Superior temporal gyrus (tissue), 1 donor: ENCODE data around the gene LHX1.

Source experiments
- DNase-seq: peaks from one replicate; pipeline ENCODE4 v3.0.0-alpha.2; 2016; ENCODE audit errors: extremely low spot score

The LHX1 gene

DNA sequence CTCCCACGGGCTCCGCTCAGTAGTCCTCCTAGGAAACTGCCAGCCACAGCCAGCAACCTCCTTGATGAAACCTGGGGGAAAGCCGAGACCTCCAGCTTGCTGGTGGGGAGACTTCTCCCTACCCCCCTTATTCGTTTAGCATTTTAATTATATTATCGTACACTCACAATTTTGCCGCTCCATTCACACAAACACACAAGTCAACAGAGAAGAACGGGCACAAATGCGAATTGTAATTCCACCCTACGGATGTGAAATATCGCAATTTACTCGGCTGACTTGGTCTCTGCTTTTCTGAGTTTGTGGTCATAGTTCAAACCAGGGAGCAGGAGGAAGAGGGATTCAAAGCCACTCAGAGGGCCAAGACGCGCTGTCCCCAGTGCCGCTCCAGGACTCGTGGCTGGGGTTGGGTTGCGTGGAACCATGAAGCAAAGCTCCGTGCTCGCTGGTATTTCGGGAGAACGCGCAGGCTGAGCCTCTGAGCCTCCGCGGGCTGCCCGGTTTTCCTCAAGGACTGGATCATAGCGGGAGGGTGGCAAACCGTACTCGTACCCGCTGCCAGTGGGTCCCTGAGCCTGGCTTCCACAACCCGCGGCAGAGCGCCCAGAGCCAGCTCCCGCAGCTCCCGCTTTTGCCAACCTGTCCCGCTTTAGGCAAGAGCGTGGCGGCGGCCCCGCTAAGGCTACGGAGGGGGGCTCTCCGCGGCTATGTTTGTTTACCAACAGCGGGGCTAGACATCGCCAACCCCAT is 2.0 kb downstream of the LHX1 start:
- DNase-seq = no peak

DNA sequence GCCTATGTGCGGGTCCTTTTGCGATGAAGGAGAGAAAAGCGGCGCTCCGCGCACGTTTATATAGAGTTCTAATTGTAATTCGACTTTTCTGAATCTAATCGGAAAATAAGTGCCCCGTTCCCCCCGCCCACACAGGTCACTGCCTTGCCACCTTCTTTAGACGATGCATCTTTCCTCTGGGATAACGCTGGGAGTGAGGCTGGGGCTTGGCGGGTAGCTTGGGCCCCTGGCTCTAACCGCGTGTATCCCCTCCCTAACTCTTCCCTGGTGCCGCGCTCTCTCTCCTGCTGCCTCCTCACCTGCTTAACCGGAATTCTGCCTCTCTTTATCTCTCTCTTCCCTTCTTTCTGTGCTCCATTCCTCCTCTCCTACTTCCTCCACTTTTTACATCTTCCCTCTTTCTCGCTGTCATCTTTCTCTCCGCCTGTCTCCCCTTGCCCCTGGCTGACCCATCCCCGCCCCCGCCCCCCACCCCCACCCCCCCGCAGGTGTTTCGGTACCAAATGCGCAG is 2.6 kb downstream of the LHX1 start:
- no peak for DNase-seq

DNA sequence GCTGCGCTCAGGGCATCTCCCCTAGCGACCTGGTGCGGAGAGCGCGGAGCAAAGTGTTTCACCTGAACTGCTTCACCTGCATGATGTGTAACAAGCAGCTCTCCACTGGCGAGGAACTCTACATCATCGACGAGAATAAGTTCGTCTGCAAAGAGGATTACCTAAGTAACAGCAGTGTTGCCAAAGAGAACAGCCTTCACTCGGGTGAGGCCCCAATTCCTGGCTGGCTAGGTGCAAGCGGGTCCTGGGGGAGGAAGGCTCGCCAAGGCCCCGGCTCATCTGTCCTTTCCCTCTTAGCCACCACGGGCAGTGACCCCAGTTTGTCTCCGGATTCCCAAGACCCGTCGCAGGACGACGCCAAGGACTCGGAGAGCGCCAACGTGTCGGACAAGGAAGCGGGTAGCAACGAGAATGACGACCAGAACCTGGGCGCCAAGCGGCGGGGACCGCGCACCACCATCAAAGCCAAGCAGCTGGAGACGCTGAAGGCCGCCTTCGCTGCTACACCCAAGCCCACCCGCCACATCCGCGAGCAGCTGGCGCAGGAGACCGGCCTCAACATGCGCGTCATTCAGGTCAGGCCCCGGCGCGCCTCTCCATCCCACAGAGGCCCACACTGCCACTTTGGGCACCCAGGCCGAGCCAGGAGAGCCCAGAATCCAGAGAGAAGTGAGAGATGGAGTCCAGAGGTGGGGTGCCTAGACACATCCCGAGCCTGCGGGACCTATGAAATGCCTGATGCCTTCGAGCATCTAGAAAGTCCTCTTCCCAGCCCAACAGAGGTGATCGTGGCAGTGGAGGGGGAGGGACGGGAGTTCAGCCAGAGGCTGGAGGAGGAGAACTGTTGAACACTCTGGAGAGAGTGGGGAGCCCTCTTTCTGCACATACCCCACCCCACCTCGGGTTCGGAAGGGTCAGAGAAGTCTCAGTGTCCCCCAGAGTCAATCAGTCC is 3.3 kb downstream of the LHX1 start:
- no peak for DNase-seq

DNA sequence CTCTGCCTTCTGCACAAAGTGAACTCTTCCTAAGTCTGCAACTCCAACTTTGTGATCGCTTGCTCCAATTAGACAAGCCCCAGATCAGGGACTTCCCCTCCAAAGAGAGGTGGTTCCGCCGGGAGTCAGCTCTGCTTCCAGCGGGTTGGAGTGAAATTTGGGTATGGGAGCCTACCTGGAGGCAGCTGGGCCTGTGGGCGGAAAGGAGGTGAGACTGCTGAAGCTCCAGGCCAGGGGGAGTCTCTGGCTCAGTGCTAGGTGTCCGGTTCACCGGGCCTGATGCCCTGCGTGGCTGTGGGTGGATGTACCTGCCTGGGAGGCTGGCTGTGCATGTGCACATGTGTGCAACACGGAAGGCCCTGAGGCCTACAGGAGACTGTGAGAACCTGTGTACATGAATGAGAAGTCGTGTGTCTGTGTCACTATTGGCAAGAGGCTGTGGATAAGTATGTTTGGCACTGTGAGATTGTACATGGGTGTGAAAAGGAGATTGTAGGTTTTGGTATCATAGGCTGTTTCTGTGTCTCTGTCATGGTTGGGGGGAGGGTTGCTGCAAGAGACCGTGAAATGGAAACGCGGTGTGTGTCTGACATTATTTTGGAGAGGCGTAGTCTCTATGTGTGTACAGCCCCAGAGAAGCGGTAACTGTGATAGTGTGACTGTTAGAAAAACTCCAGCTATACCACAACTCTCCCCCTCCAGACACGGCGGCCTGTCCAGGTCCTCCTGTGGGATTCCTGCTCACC is 4.2 kb downstream of the LHX1 start:
- DNase-seq = no peak

DNA sequence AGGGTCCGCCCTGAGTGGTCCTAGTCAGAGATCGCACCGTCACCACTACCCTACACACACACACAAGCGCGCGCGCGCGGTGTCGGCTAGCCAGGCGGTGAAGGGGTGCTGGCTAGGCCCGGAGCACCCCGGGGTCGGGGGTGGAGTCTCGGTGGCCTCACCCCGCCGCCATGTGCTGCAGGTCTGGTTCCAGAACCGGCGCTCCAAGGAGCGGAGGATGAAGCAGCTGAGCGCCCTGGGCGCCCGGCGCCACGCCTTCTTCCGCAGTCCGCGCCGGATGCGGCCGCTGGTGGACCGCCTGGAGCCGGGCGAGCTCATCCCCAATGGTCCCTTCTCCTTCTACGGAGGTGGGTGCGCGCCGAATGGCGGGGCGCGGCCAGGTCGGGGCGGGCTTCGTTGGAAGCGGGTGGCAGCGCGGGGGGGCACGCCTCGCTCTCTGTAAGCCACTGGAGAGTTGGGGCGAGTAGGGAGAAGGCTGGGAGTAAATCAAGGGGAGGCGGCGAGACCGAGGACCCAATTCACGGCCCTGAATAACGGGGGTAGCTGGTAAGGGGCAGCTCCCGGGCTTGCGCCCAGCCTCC is 4.8 kb downstream of the LHX1 start:
- no peak for DNase-seq

DNA sequence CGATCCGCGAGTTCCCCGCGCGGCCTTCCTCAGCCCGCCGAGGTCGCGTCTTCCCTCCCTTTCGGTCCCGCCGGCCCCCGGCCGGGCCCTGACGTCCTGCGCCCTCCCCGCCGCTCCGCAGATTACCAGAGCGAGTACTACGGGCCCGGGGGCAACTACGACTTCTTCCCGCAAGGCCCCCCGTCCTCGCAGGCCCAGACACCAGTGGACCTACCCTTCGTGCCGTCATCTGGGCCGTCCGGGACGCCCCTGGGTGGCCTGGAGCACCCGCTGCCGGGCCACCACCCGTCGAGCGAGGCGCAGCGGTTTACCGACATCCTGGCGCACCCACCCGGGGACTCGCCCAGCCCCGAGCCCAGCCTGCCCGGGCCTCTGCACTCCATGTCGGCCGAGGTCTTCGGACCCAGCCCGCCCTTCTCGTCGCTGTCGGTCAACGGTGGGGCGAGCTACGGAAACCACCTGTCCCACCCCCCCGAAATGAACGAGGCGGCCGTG is 5.4 kb downstream of the LHX1 start:
- no peak for DNase-seq

DNA sequence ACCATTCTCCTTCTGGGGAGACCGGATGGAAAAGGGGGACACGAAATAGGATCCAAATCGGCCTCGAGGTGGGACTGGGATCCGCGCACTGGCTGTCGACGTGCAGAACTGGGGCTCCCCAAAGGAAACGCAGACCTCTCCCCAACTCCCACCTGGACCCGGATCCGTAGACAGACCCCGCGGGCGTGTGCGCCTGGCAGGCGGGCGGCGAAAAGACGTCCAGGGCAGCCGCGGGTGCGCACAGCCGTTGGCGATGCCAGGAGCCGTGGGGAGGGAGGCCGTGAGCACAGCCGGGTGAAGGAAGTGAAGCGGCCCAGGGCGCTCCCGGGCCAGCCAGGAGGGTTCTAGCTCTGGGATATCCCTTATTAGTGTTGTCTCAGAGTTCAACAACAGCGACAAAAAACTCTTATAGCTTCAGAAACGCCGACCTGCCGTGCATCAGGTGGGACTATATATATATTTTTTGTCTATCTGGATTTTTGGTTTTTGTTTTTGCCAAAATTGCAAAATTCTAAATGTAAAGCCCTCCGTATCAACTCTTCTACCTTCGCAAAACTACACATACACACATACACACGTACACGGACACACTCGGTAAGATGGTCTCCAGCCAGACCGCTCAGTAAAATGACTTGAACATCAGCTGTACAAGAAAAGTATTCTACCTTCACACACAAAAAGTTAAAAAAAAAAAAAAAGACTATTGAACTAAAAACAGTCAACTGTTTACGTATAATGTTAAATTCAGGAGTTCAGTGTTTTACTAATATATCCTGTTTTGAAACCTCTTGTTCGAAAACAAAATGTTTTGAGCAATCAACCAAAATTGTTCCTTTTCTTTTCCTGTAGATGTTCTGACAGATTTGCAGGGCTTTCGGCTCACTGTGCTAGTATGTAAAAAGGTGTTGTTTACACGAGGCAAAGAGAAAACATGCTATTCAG is 6.2 kb downstream of the LHX1 start:
- no peak for DNase-seq

DNA sequence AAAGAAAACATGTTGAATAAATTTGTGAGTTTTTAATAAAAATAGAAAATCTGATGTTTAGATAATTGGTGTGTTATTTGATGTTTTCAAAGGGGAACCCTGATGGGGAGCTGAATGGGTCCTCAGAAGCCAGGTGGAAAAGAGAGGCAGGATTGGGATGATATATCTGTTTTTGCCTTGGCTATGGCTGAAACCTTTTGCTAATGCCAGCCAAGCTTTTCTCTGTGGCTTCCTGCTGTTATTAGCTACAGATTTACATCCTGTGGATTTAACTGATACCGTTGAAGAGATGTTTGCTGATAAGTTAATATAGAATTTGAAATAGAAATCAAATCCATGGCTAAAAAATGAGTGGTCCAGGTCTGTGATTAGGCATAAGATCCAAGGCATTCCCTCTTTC is 7.3 kb downstream of the LHX1 start:
- no peak for DNase-seq

DNA sequence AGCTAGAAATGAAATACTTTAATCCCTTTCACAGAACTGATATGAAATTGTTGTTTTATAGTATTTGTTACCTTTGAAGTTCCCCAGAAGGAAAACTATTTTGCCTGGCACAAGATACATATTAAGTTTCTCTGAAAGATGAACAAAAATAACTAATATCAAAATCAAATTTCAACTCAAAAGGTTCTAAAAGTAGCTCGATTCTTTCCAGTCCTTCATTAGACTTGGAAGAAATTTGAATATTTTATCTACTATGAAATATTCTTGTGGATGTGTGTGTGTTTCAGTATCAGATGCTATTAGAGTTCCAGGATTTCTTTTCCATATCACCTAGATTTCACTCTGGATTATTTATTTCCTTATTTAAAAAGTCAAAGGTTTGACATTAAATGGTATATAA is 7.9 kb downstream of the LHX1 start:
- no peak for DNase-seq

DNA sequence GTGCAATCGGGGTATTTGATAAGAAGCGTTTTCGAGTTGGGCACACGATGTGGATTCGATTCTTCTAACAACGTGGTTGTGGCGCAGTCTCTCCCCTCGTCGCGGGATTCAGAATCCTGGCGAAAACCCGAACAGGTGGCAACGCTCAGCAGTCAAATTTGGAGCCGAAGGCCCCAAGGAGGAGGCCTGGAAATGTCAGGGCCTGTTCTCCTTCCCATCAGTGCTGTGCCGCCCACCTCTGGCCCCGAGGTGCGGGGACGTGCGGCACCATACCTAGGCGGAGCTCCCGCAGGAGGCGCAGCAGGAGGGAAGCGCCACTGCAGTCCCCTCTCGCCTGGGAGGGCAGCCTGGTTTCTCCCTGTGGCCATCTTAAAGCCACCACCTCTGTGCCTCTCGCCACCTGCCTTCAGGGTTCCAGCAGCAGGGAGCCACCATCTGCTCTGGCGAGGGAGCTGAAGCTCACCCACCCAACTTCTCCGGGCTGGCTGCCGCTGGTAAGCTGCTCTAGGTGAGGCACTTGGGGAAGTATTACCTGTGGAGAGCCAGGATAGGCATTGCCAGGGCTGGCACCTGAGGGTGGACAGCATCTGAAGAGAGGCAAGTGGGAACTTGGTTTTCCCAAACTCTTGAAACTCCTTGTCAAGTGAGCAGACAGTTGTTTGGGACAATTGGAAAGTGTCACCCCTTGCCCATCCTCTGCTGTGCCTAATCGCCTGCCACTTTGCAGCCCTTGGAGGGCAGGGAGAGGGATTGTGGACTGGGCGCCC is 8.9 kb downstream of the LHX1 start:
- no peak for DNase-seq

DNA sequence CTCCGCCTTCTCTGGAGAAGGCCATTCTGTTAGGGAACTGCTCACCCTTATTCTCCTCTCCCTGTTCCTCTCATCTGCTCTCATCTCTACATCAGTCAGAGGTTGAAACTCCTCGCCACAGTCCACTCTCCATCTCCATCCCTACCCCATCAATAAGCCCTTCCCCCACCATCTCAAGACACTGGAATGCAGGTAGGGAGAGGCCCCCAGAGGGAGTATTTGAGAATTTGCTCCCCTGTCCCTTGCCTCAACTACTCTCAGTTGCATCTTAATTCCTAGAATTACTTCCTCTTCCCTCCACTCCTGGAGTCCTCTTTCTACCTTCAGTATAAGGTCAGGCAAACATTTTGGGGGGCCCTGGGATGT is 9.4 kb downstream of the LHX1 start:
- DNase-seq = no peak

DNA sequence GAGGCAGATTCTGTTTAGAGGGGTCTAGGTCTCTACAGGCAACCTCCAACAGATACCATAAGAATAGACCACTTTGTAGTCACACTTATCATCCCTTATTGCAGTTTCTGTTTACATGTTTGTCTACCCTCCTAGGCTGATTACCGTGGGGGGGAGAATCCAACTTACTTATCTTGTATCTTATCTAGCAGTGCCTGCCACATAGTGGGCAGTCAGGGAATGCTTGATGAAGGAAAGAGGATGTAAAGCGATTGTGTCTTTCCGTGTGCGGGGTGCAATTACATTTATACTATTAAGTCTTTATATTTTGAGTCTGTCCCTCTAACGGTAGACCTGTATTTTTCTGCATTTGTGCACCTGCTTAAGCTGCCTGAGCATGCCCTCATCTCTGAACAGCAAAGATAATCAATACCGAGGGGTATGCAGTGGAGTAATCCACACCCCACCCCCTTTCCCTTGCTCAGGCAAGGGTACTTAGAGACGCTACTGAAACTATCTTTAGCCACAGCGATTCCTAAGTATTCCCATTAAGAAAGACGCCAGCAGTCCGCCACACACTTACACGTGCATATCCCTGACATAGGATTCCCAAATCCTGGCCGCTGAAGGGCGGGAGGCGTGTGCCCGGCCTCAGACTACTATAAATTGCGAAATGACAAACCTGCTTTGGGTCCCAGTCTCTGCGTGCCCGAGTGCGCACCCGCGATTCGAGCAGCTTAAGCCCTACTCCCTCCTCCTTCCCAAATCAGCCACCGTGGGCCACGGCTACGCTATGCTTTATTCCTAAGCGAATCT is 10.8 kb downstream of the LHX1 start:
- DNase-seq = no peak

DNA sequence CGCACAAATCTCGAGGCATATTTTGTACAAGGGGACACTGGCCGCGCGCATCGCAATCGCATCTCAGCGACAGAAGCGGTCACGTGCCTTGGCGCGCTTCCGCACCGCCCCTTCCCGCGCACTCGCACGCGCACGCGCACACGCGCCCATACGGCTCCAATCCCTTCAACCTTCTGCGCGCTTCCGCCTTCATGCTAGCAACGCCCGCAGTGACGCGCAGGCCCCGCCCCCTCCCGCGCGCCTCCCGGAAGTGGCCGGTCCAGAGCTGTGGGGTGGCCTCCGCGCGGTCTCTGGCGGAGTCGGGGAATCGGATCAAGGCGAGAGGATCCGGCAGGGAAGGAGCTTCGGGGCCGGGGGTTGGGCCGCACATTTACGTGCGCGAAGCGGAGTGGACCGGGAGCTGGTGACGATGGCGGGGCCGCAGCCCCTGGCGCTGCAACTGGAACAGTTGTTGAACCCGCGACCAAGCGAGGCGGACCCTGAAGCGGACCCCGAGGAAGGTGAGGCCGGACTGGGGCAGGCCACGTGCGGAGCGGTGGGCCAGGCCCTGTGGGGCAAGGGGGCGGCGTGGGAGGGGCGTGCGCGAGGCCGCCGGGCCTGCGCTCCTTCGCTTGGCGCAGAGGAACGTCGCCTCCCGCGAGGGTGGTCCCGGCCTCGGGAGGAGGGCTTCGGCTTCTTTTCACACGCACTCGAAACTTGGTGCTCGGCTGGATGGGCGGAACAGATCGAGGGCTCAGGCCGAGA is 11.6 kb downstream of the LHX1 start, which contains the start of gene AATF:
AATF (plus strand) TSS at position 238 of the 744 bp plus-strand sequence; CDS start at position 410, 172 bp downstream.
- DNase-seq = peak; percentile 98

DNA sequence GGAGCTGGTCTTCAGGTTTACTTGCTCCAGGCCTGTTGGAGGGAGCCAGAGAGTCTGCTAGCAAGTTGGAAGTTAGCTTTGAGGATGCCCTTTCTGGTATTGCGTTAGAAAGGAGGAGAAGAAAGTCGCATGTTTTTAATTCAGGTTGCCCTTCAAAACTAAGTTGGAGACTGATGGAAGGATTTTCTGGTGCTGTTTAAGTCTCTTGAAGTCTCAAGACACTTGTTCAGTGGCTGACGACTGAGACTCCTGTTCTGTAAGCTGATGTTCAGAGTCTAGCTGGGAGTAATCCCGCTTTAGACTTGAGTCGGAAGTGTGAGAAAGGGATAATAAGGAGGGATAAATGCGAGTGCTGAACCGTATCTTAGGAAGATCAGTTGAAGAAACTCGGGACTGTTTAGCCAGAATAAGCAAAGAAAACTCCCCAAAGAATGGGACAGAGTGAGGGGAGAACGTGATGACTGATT is 12.2 kb downstream of the LHX1 start:
- DNase-seq = peak; percentile 50

DNA sequence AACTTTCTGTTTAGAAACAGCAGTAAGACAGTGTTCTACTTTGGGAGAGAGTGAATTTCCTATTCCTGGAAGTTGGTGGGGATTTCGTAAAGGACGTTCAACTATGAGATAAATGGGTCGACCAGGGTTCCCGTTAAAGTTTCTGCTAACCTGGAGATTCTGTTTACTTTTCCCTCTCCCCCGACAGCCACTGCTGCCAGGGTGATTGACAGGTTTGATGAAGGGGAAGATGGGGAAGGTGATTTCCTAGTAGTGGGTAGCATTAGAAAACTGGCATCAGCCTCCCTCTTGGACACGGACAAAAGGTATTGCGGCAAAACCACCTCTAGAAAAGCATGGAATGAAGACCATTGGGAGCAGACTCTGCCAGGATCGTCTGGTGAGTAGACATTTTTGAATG is 12.8 kb downstream of the LHX1 start:
- no peak for DNase-seq

DNA sequence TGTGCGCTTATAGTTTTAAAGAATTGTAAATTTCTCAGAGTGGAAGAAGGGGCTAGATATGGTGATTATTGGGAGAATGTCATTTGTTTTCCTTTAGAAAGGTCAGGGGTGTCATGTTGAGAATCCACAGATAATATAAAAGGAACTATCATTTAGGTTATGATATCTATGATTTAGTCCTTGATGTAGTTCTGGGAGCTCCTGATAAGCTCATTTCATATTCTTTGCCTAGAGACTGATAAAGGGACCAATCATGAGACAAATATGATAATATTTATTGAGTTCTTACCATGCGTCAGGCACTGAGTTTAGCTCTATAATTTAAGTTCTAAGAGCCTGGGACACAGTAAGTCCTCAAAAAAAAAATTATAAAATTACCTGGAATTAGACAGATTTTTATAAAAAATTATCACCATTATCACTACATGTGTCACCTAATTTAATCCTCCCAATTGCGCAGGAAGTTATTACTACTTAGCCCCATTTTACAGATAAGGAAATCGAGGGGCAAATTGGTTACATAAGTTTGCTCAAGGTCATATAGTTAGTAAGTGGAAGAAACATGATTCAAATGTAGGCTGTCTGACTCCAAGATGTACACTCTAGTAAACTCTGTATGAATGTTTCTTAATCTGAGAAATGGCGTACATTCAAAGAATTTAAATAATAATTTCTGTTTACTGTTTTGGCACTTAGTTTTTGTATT is 14.0 kb downstream of the LHX1 start:
- DNase-seq = no peak

DNA sequence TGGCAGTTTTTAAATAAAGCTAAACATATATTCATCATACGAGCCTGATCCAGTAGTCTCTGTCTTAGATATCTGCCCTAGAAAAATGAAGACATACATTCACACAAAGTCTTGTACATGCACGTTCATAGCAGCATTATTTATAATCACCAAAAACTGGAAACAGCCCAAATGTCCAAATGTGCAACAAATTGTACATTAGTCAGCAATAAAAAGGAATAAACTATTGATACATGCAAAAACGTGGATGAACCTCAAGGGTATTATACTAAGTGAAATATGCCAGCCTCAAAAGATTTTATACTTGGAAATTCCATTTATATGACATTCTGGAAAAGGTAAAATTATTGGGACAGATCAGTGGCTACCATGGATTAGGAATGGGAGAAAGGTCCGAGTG is 34.2 kb downstream of the LHX1 start:
- DNase-seq = no peak
